EL (cell line): ENCODE data around the gene FLYWCH2.

ENCODE experiments used
- DNase-seq: peaks from one replicate; pipeline ENCODE4 v3.0.0-alpha.2; 2016

FLYWCH2 gene, protein sequence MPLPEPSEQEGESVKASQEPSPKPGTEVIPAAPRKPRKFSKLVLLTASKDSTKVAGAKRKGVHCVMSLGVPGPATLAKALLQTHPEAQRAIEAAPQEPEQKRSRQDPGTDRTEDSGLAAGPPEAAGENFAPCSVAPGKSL

GRCh38 chr16:2882650-2883457 is at the start of gene FLYWCH2:
FLYWCH2 (plus strand) TSS chr16:2883215; CDS start chr16:2896450, 13,235 bp downstream.
- peak; percentile 99 for DNase-seq

DNA sequence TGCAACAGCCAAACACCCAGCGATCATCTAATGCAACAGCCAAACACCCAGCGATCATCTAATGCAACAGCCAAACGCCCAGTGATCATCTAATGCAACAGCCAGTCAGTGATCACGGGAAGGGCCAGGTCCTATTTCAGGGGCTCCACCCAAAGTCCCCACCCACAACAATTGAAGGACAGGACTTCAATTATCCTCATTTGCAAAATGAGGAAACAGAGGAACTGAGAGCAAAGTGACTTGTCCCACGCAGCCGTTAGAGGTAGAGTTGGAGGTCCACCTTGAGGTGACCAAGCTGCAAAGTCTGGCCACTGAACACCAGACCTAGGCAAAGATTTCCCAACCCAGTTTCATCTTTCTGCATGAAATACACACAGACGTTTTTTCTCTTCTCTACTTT is 49.2 kb upstream of the FLYWCH2 start:
- DNase-seq: no peak

GRCh38 chr16:2834968-2835367 is 48.0 kb upstream of the FLYWCH2 start:
- no peak for DNase-seq

- DNase-seq: peak; percentile 97
Observed at GRCh38 chr16:2835638-2836493, 47.1 kb upstream of the FLYWCH2 start.

DNA sequence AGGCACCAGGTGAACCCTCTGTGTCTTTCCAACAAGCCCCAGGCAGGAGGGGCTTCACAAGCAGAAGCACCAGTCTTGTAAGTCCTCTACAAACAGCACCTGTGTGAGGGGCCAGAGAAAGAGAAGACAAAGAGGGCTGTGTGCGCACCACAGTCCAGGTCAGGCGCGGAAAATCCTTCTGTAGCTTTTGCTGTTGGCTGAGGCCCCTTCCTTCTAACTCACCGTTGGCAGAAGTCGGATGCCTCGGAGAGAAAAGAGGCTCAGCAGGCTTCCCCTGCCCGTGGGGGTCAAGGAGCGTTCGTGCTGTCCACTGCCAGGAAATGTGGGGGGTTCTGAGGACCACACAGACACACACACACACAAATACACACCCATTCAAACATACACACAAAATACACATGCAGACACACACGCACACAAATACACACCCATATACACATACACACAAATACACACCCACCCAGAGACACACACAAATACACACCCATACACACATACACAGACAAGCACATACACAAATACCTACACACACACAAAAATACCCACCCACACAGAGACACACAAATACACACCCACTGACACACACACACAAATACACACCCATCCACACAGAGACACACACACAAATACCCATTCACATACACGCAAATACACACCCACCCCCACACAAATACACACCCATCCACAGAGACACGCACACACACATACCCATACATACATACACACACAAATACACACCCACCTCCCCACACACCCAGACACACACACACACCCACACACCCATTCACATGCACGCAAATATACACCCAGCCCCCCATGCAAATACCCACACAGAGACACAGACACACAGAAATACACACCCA is 46.1 kb upstream of the FLYWCH2 start:
- no peak for DNase-seq

DNA sequence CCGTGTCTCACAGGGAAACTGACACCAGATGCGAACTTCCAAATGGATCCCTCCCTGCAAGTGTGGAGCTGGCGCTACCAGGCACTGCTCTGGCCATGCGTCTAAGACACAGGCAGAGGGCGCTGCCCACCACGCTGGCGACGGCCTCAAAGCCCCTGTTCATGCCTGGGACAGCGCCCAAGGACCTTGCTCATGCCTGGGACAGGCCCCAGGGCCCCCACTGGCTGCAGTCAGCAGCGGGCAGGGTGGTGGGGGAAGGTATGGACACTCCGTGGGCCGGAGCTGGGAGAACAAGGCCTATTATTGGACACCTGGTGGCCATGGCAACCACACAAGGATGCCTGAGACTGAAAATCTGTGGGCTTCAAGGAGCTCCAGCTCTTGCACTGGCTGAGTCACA is 44.1 kb upstream of the FLYWCH2 start:
- peak; percentile 78 for DNase-seq

GRCh38 chr16:2839650-2840450 is 43.2 kb upstream of the FLYWCH2 start:
- no peak for DNase-seq

- DNase-seq: no peak
Observed at GRCh38 chr16:2840914-2841313, 42.1 kb upstream of the FLYWCH2 start.

DNA sequence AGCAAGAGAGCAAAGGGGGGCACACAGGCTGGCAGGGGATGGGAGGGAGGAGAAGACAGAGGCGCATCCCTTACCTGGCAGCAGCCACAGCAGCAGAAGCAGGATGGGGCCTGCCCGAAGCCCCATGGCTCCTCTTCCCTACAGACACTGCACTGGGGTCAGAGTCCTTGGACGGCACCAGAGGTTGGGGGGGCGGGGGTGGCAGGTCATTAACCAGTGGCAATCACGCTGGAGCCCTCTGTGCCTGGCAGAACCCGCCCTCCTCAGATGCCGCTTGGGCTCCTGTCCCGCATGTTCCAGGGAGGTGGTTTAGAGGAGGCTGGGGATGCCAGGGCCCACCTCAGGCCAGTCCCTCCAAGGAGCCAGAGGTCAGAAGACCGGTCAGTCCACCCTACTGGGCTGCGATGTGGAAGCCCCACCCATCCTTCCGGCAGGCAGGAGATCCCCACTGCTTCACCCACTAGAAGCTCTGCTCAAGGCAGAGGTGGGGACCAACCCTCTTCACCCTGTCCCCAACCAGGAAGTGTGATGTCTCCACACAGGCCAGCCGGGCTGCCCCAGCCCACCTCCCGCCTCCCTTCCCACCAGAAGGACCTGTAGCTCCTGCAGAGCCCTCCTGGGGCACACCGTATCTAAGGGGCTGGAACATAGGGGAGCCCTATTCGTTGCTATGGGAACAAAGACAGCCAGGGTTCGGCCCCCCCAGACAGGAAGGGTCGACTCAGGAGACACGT is 41.2 kb upstream of the FLYWCH2 start:
- no peak for DNase-seq

GRCh38 chr16:2842340-2843000 is 40.5 kb upstream of the FLYWCH2 start:
- DNase-seq: no peak

DNA sequence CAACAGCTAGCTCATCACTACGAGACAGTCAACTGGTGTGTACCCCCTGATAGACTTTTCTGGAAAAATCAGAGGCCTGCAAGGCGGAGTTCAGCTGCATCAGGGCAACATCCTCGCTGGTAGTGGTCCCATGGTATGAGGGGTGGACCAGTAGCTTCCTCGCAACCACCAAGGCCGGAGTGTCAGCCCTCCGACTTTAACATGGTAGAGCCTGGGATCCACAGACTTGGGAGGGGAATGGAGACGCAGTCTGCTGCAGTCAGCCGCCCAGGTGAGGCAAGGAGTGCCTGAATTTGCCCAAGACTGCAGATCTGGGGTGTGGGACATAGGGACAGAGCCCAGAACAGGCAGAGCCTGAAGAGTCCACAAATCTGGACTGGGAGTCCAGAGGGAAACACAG is 39.5 kb upstream of the FLYWCH2 start:
- DNase-seq: no peak

GRCh38 chr16:2845116-2845515 is 37.9 kb upstream of the FLYWCH2 start:
- DNase-seq: no peak

GRCh38 chr16:2846511-2847310 is 36.3 kb upstream of the FLYWCH2 start:
- peak; percentile 34 for DNase-seq

DNA sequence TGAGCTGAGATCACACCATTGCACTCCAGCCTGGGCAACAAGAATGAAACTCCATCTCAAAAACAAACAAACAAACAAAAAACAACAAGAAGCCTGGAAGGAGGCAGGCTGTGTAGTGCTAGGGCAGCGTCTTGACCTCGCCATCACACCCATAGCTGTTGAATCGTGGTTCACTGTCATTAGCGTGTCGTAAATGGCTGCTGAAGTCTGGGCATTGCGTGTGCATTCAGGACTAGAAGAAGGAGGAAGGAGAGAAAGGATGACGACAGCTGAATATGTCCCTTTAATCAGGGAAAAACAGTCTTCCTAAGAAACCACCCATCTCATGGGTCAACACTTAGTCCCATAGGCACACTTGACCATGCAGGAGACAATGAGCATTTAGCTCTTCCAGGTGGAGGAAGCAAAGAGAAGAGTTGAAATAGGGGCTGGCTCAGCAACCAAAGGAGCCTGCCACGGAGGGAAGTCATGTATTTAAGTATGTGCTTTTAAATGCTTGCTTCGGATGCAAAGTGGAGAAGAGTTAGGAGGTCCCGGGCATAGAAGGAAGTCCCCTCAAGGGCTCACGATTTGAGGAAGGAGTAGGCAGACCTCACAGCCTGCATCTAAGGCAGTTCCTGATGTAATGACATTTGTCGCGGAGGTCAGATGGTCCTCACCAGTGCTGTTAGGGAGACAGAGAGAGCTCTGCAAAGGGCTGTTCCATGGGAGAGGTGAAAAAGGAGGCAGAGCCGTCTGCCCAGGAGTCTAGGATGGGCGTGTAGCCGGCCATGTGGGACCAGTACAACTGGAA is 33.9 kb upstream of the FLYWCH2 start:
- no peak for DNase-seq

DNA sequence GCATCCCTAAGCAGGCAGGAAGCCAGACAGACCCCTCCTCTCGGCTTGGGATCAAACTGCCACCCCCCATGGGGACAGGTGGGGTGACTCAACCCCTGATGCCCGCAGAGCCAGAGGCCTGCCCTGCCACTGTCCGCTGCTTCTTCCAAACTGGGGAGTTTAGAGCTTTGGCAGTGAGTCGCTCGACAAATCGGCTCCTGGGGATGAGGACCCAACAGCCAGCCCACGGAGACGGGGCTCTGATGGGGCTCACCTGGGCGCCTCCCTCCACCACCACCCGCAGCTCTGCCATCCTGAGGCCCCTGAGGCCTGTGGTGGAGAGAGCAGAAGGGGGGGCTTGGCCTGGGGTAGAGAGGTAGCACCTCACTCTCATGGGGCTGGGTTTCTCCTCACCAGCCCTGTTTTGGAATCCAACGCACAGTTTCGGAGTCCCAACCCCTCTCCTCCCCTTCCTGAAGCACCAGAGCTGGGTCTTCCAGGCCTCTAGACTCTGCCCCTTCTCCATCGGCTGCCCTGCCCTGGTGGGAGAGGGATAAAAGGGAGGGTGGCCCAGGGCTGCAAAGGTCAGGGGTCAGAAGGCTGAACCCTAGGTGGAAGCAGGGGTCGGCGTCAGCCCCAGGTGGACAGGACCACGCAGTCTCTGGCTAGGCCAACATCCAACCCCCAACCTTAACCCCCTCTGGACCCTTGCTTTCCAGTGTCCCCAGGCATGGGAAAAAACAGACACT is 30.8 kb upstream of the FLYWCH2 start:
- no peak for DNase-seq

DNA sequence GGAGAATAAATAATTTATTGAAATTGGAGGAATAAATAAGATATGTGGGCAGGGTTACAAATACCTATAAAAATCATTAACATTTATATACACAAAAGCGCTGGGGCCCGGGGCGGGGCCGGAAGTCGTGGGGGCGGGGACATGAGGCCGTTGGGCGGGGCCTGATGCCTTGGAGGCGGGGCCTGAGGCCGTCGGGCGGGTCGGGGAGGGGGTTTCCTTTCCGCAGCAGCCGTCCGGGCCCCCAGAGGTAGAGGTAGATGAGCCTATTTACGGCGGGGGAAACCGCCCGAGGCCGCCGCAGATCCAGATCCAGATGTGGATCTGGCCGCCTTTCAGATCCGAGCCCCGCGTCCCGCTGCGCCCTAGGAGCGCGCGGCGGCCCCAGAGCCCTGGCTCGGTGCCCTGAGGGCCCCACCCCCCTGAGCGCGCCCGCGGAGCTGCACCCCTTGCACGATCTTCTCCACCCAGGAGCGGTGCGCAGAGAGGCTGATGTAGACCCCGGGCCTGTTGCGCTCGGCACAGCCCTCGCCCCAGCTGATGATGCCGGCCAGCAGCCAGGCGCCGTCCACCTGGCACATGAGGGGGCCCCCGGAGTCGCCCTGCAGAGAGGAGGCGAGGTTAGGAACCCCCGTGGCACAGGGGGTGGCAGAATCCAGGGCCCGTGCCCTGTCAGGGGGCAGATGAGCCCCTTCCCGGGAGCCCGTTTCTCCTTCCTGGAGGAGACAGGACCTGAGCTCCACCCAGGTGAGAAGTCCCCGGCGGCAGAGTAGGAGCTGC is 30.1 kb upstream of the FLYWCH2 start:
- no peak for DNase-seq

GRCh38 chr16:2853531-2854073 is 29.4 kb upstream of the FLYWCH2 start:
- DNase-seq: no peak
